A673 (cell line): ENCODE measurements around the gene CLCNKA. TPM values are rescaled to one million over a fixed set of nuclear protein-coding genes. Genes with fewer than 3 reads are reported as not detected.

ENCODE experiments used
- BruUV-seq: library from RNA; stranded (reverse); fragments of 400-500 nt; replicated peaks from 2 replicates; lab custom pipeline; 2021; lab: Mats Ljungman, UMichigan
- CTCF ChIA-PET: fragments of 300-600 bp; sonication (Branson Sonifier 250); formaldehyde crosslinking; loops from one replicate; lab custom pipeline; 2022; ENCODE audit warnings: antibody characterized with exemption; lab: Charles Lee
- POLR2A ChIA-PET: fragments of 300-600 bp; sonication (Branson Sonifier 250); formaldehyde crosslinking; loops from one replicate; lab custom pipeline; 2022; ENCODE audit warnings: antibody characterized with exemption; ENCODE audit not compliant: low non-redundant PET; lab: Charles Lee
- DNase-seq: peaks from one replicate; pipeline ENCODE4 v3.0.0-alpha.2; 2015; ENCODE audit warnings: low spot score
- H3K27ac ChIP-seq: fragments of 200-600 bp; sonication (generic); 2 replicates; pipeline ENCODE4 v1.5.1; 2016; ENCODE audit warnings: mixed run types, low read depth, mild to moderate bottlenecking, mixed read lengths, antibody characterized with exemption, low read length; ENCODE audit not compliant: poor library complexity, severe bottlenecking
- H3K27me3 ChIP-seq: fragments of 200-600 bp; sonication (generic); replicated peaks from 2 replicates; pipeline ENCODE4 v1.6.1; 2017; ENCODE audit warnings: mixed run types, low read depth, mild to moderate bottlenecking, mixed read lengths, antibody characterized with exemption, low read length; ENCODE audit not compliant: insufficient read depth, poor library complexity
- H3K36me3 ChIP-seq: fragments of 200-600 bp; sonication (generic); 2 replicates; pipeline ENCODE4 v1.6.1; 2016; ENCODE audit warnings: mixed run types, mild to moderate bottlenecking, mixed read lengths, antibody characterized with exemption, low read length; ENCODE audit not compliant: insufficient read depth, poor library complexity, severe bottlenecking
- H3K4me1 ChIP-seq: fragments of 200-600 bp; sonication (generic); 2 replicates; pipeline ENCODE4 v1.6.1; 2017; ENCODE audit warnings: mixed run types, mild to moderate bottlenecking, mixed read lengths, antibody characterized with exemption, low read length; ENCODE audit not compliant: insufficient read depth, poor library complexity, severe bottlenecking
- H3K4me3 ChIP-seq: fragments of 200-600 bp; sonication (generic); 2 replicates; pipeline ENCODE4 v1.5.1; 2016; ENCODE audit warnings: low read depth, mixed run types, mild to moderate bottlenecking, mixed read lengths, low read length; ENCODE audit not compliant: poor library complexity, severe bottlenecking
- H3K9me3 ChIP-seq: fragments of 200-600 bp; sonication (generic); 2 replicates; pipeline ENCODE4 v1.6.1; 2016; ENCODE audit warnings: mixed run types, low read depth, mild to moderate bottlenecking, mixed read lengths, antibody characterized with exemption, low read length; ENCODE audit not compliant: poor library complexity, severe bottlenecking
- EZH2 ChIP-seq: fragments of 200-600 bp; sonication (generic); IDR thresholded peaks from 2 replicates; pipeline ENCODE4 v1.6.1; 2017; ENCODE audit warnings: borderline replicate concordance, low read depth, mild to moderate bottlenecking, mixed read lengths, antibody characterized with exemption, low read length; ENCODE audit not compliant: poor library complexity, severe bottlenecking
- intact Hi-C: fragments of 100-400 bp; cut with micrococcal nuclease; formaldehyde crosslinking; loops from one replicate; pipeline ENCODE4 v1.10.0; 2022; ENCODE audit not compliant: unreplicated experiment
- total RNA-seq: library from RNA; stranded (reverse); gene quantifications from 2 replicates; pipeline ENCODE4 v1.2.3, GENCODE V29; 2021
- TF ChIP-seq, protein P1 (sequence below): fragments of 300-800, 200-600 bp; sonication (generic); conservative IDR thresholded peaks from 2 replicates; pipeline ENCODE4 v1.5.1; 2017; ENCODE audit warnings: low read depth, mild to moderate bottlenecking, antibody characterized with exemption, low read length, moderate library complexity, mixed read lengths

CLCNKA gene
- total RNA-seq, 1 experiment from 2014 or later, result not detected

DNA sequence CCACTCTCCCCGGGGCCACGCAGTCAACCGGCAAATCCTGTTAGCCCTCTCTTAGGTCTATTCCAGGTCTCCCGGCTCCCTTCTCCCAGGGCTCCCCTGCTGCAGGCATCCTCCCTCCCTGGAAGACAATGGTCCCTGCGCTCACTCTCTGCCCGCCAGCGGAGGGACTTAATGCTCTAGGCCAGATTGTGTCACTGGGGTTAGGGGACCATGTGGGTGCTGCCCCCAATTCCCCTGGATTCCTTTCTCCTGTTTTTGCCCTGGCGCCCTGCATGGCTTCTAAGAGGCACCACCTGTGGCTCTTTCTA lies 43.4 kb downstream of the CLCNKA start:
- POLR2A ChIA-PET, result no interaction called here
- no peak overlapping the region for H3K27ac ChIP-seq
- no peaks in the 10 kb centered on the region for H3K9me3 ChIP-seq
- H3K27me3 ChIP-seq, result no peaks in the 10 kb centered on the region
- no peak overlapping the region for H3K4me3 ChIP-seq
- TF ChIP-seq, protein P1, sequence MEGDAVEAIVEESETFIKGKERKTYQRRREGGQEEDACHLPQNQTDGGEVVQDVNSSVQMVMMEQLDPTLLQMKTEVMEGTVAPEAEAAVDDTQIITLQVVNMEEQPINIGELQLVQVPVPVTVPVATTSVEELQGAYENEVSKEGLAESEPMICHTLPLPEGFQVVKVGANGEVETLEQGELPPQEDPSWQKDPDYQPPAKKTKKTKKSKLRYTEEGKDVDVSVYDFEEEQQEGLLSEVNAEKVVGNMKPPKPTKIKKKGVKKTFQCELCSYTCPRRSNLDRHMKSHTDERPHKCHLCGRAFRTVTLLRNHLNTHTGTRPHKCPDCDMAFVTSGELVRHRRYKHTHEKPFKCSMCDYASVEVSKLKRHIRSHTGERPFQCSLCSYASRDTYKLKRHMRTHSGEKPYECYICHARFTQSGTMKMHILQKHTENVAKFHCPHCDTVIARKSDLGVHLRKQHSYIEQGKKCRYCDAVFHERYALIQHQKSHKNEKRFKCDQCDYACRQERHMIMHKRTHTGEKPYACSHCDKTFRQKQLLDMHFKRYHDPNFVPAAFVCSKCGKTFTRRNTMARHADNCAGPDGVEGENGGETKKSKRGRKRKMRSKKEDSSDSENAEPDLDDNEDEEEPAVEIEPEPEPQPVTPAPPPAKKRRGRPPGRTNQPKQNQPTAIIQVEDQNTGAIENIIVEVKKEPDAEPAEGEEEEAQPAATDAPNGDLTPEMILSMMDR, result no peak
- TF ChIP-seq EZH2, result no peak
- H3K4me1 ChIP-seq, result no peaks in the 10 kb centered on the region
- no TSS peak for BruUV-seq
- intact Hi-C loops, result no loop called here
- DNase-seq, result no peak
- CTCF ChIA-PET, result no interaction called here
- no peaks in the 10 kb centered on the region for H3K36me3 ChIP-seq

DNA sequence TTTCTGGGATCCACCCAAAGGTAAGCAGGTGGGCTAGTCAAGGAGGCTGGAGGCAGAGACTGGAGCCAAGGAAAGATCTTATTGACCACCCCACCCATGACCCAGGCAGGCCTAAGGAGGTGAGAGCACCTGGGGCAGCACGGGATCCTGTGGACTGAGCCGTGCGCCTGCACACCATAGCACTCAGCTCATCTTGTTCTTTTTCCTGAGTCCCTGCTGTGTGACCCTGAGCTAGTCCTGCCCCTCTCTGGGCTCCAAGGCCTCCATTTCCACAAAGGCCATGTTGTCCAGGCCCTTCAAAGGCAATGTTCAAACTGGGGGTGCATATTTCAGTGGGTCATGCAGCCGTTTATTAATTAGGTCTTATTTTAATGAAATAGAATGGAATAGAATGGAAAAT lies 44.4 kb downstream of the CLCNKA start:
- intact Hi-C loops, result no loop called here
- Histone ChIP-seq H3K27me3 (no peaks in the 10 kb centered on the region), H3K9me3 (no peaks in the 10 kb centered on the region), H3K27ac (no peak overlapping the region), H3K36me3 (no peaks in the 10 kb centered on the region), H3K4me3 (no peak overlapping the region), H3K4me1 (no peaks in the 10 kb centered on the region)
- POLR2A ChIA-PET, result no interaction called here
- no TSS peak for BruUV-seq
- TF ChIP-seq EZH2, result no peak
- TF ChIP-seq, protein P1, result no peak
- CTCF ChIA-PET, result interaction anchor here (0.6 kb wide), 1 partner anchor 155 kb away, joined by 5 read pairs; no protein-coding TSS in a partner anchor
- no peak for DNase-seq

DNA sequence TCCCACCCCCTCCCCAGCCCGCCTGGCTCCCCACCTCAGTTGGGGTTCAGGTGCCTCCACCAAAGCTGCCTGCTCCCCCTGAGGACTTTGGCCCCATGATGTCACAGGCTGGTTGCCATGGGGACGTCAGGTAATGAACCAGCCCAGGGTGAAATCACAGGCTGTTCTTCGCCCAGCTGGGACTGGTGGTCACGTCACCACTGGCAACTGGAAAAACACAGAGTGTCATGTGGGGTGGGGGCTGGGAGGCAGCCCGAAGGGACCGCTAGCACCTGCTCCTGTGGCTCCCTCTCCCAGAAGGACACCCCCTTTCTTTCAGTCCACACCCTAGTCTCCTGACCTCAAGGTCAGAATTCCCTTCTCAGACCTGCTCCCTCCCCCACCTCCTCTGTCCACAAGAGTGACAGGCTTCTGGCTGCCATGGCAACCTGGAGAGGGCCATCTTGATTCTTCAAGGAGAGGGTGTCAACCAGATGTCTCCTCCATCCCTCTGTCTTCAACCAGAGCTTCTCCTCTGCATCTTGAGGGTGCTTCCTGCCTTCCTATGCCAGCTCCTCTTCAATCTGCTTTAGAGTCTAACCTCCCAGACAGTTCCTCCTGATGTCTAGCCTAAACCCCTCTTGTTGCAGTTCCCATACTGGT lies 45.4 kb downstream of the CLCNKA start:
- Histone ChIP-seq H3K27me3 (no peaks in the 10 kb centered on the region), H3K4me1 (no peaks in the 10 kb centered on the region), H3K36me3 (no peaks in the 10 kb centered on the region), H3K4me3 (no peak overlapping the region), H3K27ac (no peak overlapping the region), H3K9me3 (no peaks in the 10 kb centered on the region)
- intact Hi-C loops, result no loop called here
- POLR2A ChIA-PET, result no interaction called here
- no TSS peak for BruUV-seq
- TF ChIP-seq, protein P1, result no peak
- no peak for TF ChIP-seq EZH2
- CTCF ChIA-PET, result interaction anchor here (0.6 kb wide), 1 partner anchor 154 kb away, joined by 5 read pairs; no protein-coding TSS in a partner anchor
- DNase-seq, result no peak
